ENCODE measurements around the gene HNRNPAB. TPM values are rescaled to one million over a fixed set of nuclear protein-coding genes. Genes with fewer than 3 reads are reported as not detected.

Gene HNRNPAB
- total and polyA plus RNA-seq, 2 donors (not counting 3 experiments of a cell fraction or from before 2014, with no cell fraction given): 207 to 309 TPM

DNA sequence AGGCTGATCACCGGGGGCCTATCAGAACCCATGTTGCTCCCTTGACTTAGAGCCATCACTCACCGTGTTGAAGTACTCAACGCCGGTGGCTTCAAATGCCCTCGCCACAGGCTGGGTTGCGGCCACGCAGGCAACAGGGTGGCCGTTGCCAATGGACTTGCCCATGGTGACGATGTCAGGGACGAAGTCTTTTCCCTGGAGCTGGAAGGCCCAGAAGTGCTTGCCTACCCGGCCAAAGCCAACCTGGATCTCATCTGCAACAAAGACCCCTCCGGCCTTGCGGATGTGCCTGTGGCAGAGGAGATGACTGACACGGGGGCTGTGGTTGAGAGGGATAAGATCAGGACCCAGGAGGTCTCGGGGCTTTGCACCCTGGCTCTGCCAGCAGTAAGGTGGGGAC, 18.0 kb downstream of the HNRNPAB start:
- H2AFZ ChIP-seq (ENCODE audit: low read depth, low read length): no peak overlapping the region
- TF ChIP-seq EZH2 (IDR thresholded peaks at IDR 0.05; ENCODE audit: borderline replicate concordance, low read depth, low read length, severe bottlenecking): no peak
- TF ChIP-seq CTCF (IDR thresholded peaks at IDR 0.05; ENCODE audit: extremely low read depth in 1 of 2, insufficient read depth in 1 of 2, low read depth in 1 of 2, low read length in 2 of 2): no peak
- TF ChIP-seq GATA2 (IDR thresholded peaks at IDR 0.05; ENCODE audit: insufficient read depth, insufficient read length, low read depth, low read length): no peak
- FAIRE-seq (no peak), DNase-seq (ENCODE audit: low read depth, low spot score) (no peak)
- dilution Hi-C loops (cut with MboI; ENCODE audit: extremely low pct_ligation_motif_present, low sequenced_read_pairs): no loop called here
- CTCF ChIA-PET: no interaction called here
- no peak overlapping the region for H3K4me3 ChIP-seq (replicated peaks in 1 of 3; ENCODE audit: insufficient read depth in 1 of 3, low read depth in 1 of 3, low read length in 3 of 3)
- no peak overlapping the region for H3K4me2 ChIP-seq (ENCODE audit: insufficient read depth, low read length)
- POLR2A ChIA-PET: no interaction called here
- BruUV-seq (replicated peaks): no TSS peak
- no peak overlapping the region for H3K27ac ChIP-seq (ENCODE audit: insufficient read depth, low read depth, low read length)
- peaks cover 7 to 14% of the 10 kb centered on the region in 2 experiments for H3K36me3 ChIP-seq (ENCODE audit: control insufficient read depth in 2 of 2, extremely low read depth in 1 of 2, insufficient read depth in 2 of 2, low read length in 2 of 2)
- no peaks in the 10 kb centered on the region for H3K9me3 ChIP-seq (replicated peaks; ENCODE audit: control insufficient read depth, insufficient read depth, low read length)
- no peaks in the 10 kb centered on the region for H4K20me1 ChIP-seq (replicated peaks; ENCODE audit: control insufficient read depth, extremely low read depth, insufficient read depth, low read length)
- no peak overlapping the region for H3K9ac ChIP-seq (replicated peaks; ENCODE audit: extremely low read depth, insufficient read depth, low read length)
- no peaks in the 10 kb centered on the region for H3K27me3 ChIP-seq (ENCODE audit: control insufficient read depth in 2 of 2, insufficient read depth in 2 of 2, low read length in 2 of 2)
- intact Hi-C loops (cut with micrococcal nuclease): no loop called here
- H3K79me2 ChIP-seq (ENCODE audit: control insufficient read depth, insufficient read depth, low read length): no peaks in the 10 kb centered on the region
- H3K4me1 ChIP-seq (ENCODE audit: control insufficient read depth, extremely low read depth, insufficient read depth, low read length): no peaks in the 10 kb centered on the region
- H3K9me1 ChIP-seq (replicated peaks; ENCODE audit: control insufficient read depth, extremely low read depth, insufficient read depth, low read length): no peaks in the 10 kb centered on the region

DNA sequence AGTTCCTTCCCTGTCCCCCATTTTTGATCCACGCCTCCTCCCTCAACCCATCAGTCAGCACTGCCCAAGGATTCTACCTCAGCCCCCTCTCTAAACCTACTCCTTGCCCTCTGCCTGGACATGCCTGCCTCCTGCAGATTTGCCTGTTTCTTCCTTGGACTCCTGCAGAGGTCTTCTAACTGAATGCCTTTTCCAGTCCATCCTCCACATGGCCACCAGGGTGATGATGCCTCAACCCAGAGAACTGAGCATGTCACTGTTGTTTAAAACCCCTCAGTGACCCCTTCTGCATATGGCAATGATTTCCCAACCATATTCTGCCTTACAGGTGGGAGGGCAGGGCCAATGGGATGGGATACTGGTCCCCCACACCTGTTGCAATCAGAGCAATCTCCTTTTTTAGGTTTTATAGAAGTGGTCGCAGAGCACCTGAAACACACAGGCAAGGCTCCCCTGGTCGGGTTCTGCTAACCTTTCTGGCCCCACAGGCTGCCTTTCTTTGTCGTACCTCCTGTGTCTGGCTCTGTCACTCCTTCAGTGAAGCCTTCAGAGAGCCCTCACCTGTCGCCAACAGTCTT, 19.0 kb downstream of the HNRNPAB start:
- no peak overlapping the region for H2AFZ ChIP-seq (ENCODE audit: low read depth, low read length)
- TF ChIP-seq EZH2 (IDR thresholded peaks at IDR 0.05; ENCODE audit: borderline replicate concordance, low read depth, low read length, severe bottlenecking) (no peak), MYC (IDR thresholded peaks at IDR 0.05; ENCODE audit: low read depth, low read length) (no peak), POLR2AphosphoS5 (IDR thresholded peaks at IDR 0.05; ENCODE audit: insufficient read depth, low read depth, low read length) (no peak), POLR2A (IDR thresholded peaks at IDR 0.05; ENCODE audit: low read depth, low read length) (no peak), GATA2 (IDR thresholded peaks at IDR 0.05; ENCODE audit: insufficient read depth, insufficient read length, low read depth, low read length) (no peak)
- no peaks in the 10 kb centered on the region for H3K27me3 ChIP-seq (ENCODE audit: control insufficient read depth in 2 of 2, insufficient read depth in 2 of 2, low read length in 2 of 2)
- intact Hi-C loops (cut with micrococcal nuclease) (no loop called here), dilution Hi-C loops (cut with MboI; ENCODE audit: extremely low pct_ligation_motif_present, low sequenced_read_pairs) (no loop called here)
- FAIRE-seq (no peak), DNase-seq (ENCODE audit: low read depth, low spot score) (no peak)
- no peak overlapping the region for H3K4me3 ChIP-seq (replicated peaks in 1 of 3; ENCODE audit: insufficient read depth in 1 of 3, low read depth in 1 of 3, low read length in 3 of 3)
- no peak overlapping the region for H3K4me2 ChIP-seq (ENCODE audit: insufficient read depth, low read length)
- ChIA-PET POLR2A (no interaction called here), CTCF (no interaction called here)
- peaks cover 7 to 15% of the 10 kb centered on the region in 2 experiments for H3K36me3 ChIP-seq (ENCODE audit: control insufficient read depth in 2 of 2, extremely low read depth in 1 of 2, insufficient read depth in 2 of 2, low read length in 2 of 2)
- no peak overlapping the region for H3K9ac ChIP-seq (replicated peaks; ENCODE audit: extremely low read depth, insufficient read depth, low read length)
- no TSS peak for BruUV-seq (replicated peaks)
- no peak overlapping the region for H3K27ac ChIP-seq (ENCODE audit: insufficient read depth, low read depth, low read length)
- H3K9me1 ChIP-seq (replicated peaks; ENCODE audit: control insufficient read depth, extremely low read depth, insufficient read depth, low read length): no peaks in the 10 kb centered on the region
- no peaks in the 10 kb centered on the region for H3K4me1 ChIP-seq (ENCODE audit: control insufficient read depth, extremely low read depth, insufficient read depth, low read length)
- H4K20me1 ChIP-seq (replicated peaks; ENCODE audit: control insufficient read depth, extremely low read depth, insufficient read depth, low read length): no peaks in the 10 kb centered on the region
- H3K9me3 ChIP-seq (replicated peaks; ENCODE audit: control insufficient read depth, insufficient read depth, low read length): no peaks in the 10 kb centered on the region
- no peaks in the 10 kb centered on the region for H3K79me2 ChIP-seq (ENCODE audit: control insufficient read depth, insufficient read depth, low read length)
